H9 (cell line): Measurements from ENCODE around the gene BANP. TPM values are rescaled to one million over a fixed set of nuclear protein-coding genes. Genes with fewer than 3 reads are reported as not detected.

ENCODE experiments used
- DNase-seq: peaks from one replicate; pipeline ENCODE4 v3.0.0-alpha.2; 2017
- H2AFZ ChIP-seq: one replicate; pipeline ENCODE4 v1.6.1; 2013; ENCODE audit warnings: mild to moderate bottlenecking, low read length, control low read depth, moderate library complexity
- H2AK5ac ChIP-seq: 2 replicates; pipeline ENCODE4 v1.6.1; 2013; ENCODE audit warnings: low read length, control low read depth, mixed read lengths; ENCODE audit not compliant: insufficient read length
- H2BK120ac ChIP-seq: one replicate; pipeline ENCODE4 v1.6.1; 2013; ENCODE audit warnings: low read depth, mild to moderate bottlenecking, low read length, control low read depth, inconsistent platforms; ENCODE audit not compliant: poor library complexity, severe bottlenecking
- H2BK12ac ChIP-seq: 2 replicates; pipeline ENCODE4 v1.6.1; 2013; ENCODE audit warnings: low read length, control low read depth, mixed read lengths, low read depth; ENCODE audit not compliant: insufficient read length
- H2BK15ac ChIP-seq: 2 replicates; pipeline ENCODE4 v1.6.1; 2013; ENCODE audit warnings: low read depth, low read length, control low read depth
- H2BK20ac ChIP-seq: one replicate; pipeline ENCODE4 v1.6.1; 2013; ENCODE audit warnings: low read depth, mild to moderate bottlenecking, low read length, control low read depth, inconsistent platforms; ENCODE audit not compliant: poor library complexity, severe bottlenecking
- H2BK5ac ChIP-seq: 2 replicates; pipeline ENCODE4 v1.6.1; 2013; ENCODE audit warnings: low read length, control low read depth, mixed read lengths; ENCODE audit not compliant: insufficient read length
- H3K14ac ChIP-seq: 2 replicates; pipeline ENCODE4 v1.6.1; 2013; ENCODE audit warnings: low read length, control low read depth; ENCODE audit not compliant: insufficient read depth
- H3K18ac ChIP-seq: 2 replicates; pipeline ENCODE4 v1.6.1; 2013; ENCODE audit warnings: low read depth, mild to moderate bottlenecking, mixed read lengths, low read length, control low read depth; ENCODE audit not compliant: insufficient read length
- H3K23ac ChIP-seq: 2 replicates; pipeline ENCODE4 v1.6.1; 2013; ENCODE audit warnings: low read length, control low read depth, mixed read lengths, low read depth; ENCODE audit not compliant: insufficient read length
- H3K23me2 ChIP-seq: 2 replicates; pipeline ENCODE4 v1.6.1; 2013; ENCODE audit warnings: low read depth, mild to moderate bottlenecking, mixed read lengths, low read length, control low read depth; ENCODE audit not compliant: insufficient read length, poor library complexity, severe bottlenecking
- H3K27ac ChIP-seq: 2 replicates; pipeline ENCODE4 v1.5.1; 2013; ENCODE audit warnings: low read length, control low read depth, mixed read lengths, low read depth; ENCODE audit not compliant: insufficient read length
- H3K27me3 ChIP-seq: 2 replicates; pipeline ENCODE4 v1.6.1; 2013; ENCODE audit warnings: low read length, control low read depth, inconsistent platforms; ENCODE audit not compliant: insufficient read depth
- H3K4ac ChIP-seq: 2 replicates; pipeline ENCODE4 v1.6.1; 2013; ENCODE audit warnings: low read depth, mild to moderate bottlenecking, control low read depth, inconsistent platforms, low read length, moderate library complexity
- H3K4me1 ChIP-seq: 2 replicates; pipeline ENCODE4 v1.6.1; 2013; ENCODE audit warnings: low read length, control low read depth, inconsistent platforms; ENCODE audit not compliant: insufficient read depth
- H3K4me2 ChIP-seq: 2 replicates; pipeline ENCODE4 v1.6.1; 2013; ENCODE audit warnings: low read length, control low read depth, mixed read lengths; ENCODE audit not compliant: insufficient read length, insufficient read depth
- H3K56ac ChIP-seq: 2 replicates; pipeline ENCODE4 v1.6.1; 2013; ENCODE audit warnings: low read depth, mild to moderate bottlenecking, mixed read lengths, low read length, control low read depth; ENCODE audit not compliant: insufficient read length
- H3K79me1 ChIP-seq: 2 replicates; pipeline ENCODE4 v1.6.1; 2013; ENCODE audit warnings: low read depth, mild to moderate bottlenecking, moderate library complexity, low read length, control low read depth, inconsistent platforms; ENCODE audit not compliant: insufficient read depth, poor library complexity, severe bottlenecking
- H3K79me2 ChIP-seq: 2 replicates; pipeline ENCODE4 v1.6.1; 2013; ENCODE audit warnings: low read length, control low read depth, inconsistent platforms; ENCODE audit not compliant: insufficient read depth
- H3K9ac ChIP-seq: 2 replicates; pipeline ENCODE4 v1.6.1; 2013; ENCODE audit warnings: low read length, control low read depth, mixed read lengths; ENCODE audit not compliant: insufficient read length; ENCODE audit errors: extremely low read depth
- H3K9me3 ChIP-seq: one replicate; pipeline ENCODE4 v1.6.1; 2013; ENCODE audit warnings: low read depth, low read length, inconsistent platforms; ENCODE audit not compliant: control insufficient read depth
- H3T11ph ChIP-seq: one replicate; pipeline ENCODE4 v1.6.1; 2013; ENCODE audit warnings: mild to moderate bottlenecking, low read length, control low read depth, inconsistent platforms
- H4K20me1 ChIP-seq: one replicate; pipeline ENCODE4 v1.6.1; 2013; ENCODE audit not compliant: control insufficient read depth, insufficient read length, insufficient read depth
- H4K5ac ChIP-seq: 2 replicates; pipeline ENCODE4 v1.6.1; 2013; ENCODE audit warnings: low read depth, mild to moderate bottlenecking, mixed read lengths, low read length, control low read depth; ENCODE audit not compliant: insufficient read length
- H4K8ac ChIP-seq: replicated peaks from 2 replicates; pipeline ENCODE4 v1.6.1; 2013; ENCODE audit warnings: low read length, control low read depth, mixed read lengths, low read depth; ENCODE audit not compliant: insufficient read length
- H4K91ac ChIP-seq: 2 replicates; pipeline ENCODE4 v1.6.1; 2013; ENCODE audit warnings: low read depth, mild to moderate bottlenecking, moderate library complexity, mixed read lengths, low read length, control low read depth; ENCODE audit not compliant: insufficient read length
- H3K27ac Mint-ChIP-seq, 3 experiments: 2 replicates in 2 of 3; 3 replicates in 1 of 3; pipeline ENCODE4 v1.8.0; 2020 to 2021; ENCODE audit warnings: mixed read lengths in 3 of 3, mild to moderate bottlenecking in 1 of 3, moderate library complexity in 1 of 3
- H3K27me3 Mint-ChIP-seq: 2 replicates; pipeline ENCODE4 v1.8.0; 2021; ENCODE audit warnings: low read depth, mild to moderate bottlenecking, moderate library complexity, mixed read lengths
- H3K36me3 Mint-ChIP-seq, 3 experiments: 2 replicates in 2 of 3; 3 replicates in 1 of 3; pipeline ENCODE4 v1.8.0; 2020 to 2021; ENCODE audit warnings: low read depth in 3 of 3, mixed read lengths in 3 of 3; ENCODE audit not compliant: insufficient read depth in 1 of 3
- H3K4me1 Mint-ChIP-seq, 2 experiments: 2 replicates each; pipeline ENCODE4 v1.8.0; 2020; ENCODE audit warnings: mixed read lengths in 2 of 2
- H3K4me3 Mint-ChIP-seq, 2 experiments: 2 replicates in 1 of 2; 3 replicates in 1 of 2; pipeline ENCODE4 v1.8.0; 2020 to 2021; ENCODE audit warnings: mild to moderate bottlenecking in 2 of 2, mixed read lengths in 2 of 2, moderate library complexity in 1 of 2
- H3K9me3 Mint-ChIP-seq, 2 experiments: 2 replicates in 1 of 2; 3 replicates in 1 of 2; pipeline ENCODE4 v1.8.0; 2020; ENCODE audit warnings: mild to moderate bottlenecking in 2 of 2, mixed read lengths in 2 of 2, moderate library complexity in 1 of 2
- CTCF ChIP-seq: fragments of 200-600 bp; sonication (generic); conservative IDR thresholded peaks from 3 replicates; pipeline ENCODE4 v1.8.0; 2021; ENCODE audit warnings: antibody characterized with exemption, mild to moderate bottlenecking
- WGBS: extraction: QIAGEN DNeasy Blood & Tissue Kit; methylation state at CpG from one replicate; pipeline ENCODE4 v1.1.7; 2013; ENCODE audit warnings: missing lambda C conversion rate, low lambda C conversion rate, mixed read lengths; ENCODE audit not compliant: insufficient read length; ENCODE audit errors: extremely low coverage; 5-methylcytosine and 5-hydroxymethylcytosine counted together
- total RNA-seq: library from RNA; stranded (reverse); gene quantifications from 2 replicates; pipeline ENCODE4 v1.2.1, GENCODE V29; 2021

The BANP gene
- total RNA-seq, 1 experiment from 2014 or later = 24.9 TPM

GRCh38 chr16:88058817-88059216, 107.6 kb downstream of the BANP start:
- Histone ChIP-seq H4K5ac (no peak overlapping the region), H3K9ac (no peak overlapping the region), H3K4me1 (no peaks in the 10 kb centered on the region), H3K79me1 (no peaks in the 10 kb centered on the region), H3K79me2 (no peaks in the 10 kb centered on the region; the same call in 1 of the 2 replicates), H3K18ac (no peak overlapping the region), H2BK20ac (no peak overlapping the region), H3K4me2 (no peak overlapping the region), H3K56ac (no peak overlapping the region), H2AFZ (no peak overlapping the region), H2AK5ac (no peak overlapping the region), H4K8ac (no peak overlapping the region), H3T11ph (no peak overlapping the region), H3K14ac (no peak overlapping the region), H4K91ac (no peak overlapping the region), H3K23me2 (no peaks in the 10 kb centered on the region), H4K20me1 (no peaks in the 10 kb centered on the region), H2BK5ac (no peak overlapping the region), H2BK120ac (no peak overlapping the region), H3K23ac (no peak overlapping the region), H2BK12ac (no peak overlapping the region), H2BK15ac (no peak overlapping the region), H3K27me3 (no peaks in the 10 kb centered on the region), H3K27ac (no peak overlapping the region), H3K9me3 (no peaks in the 10 kb centered on the region), H3K4ac (no peak overlapping the region)
- Mint-ChIP-seq H3K4me1 (peaks cover 8 to 12% of the 10 kb centered on the region in 2 experiments; a peak in 2 of 4 replicates), H3K36me3 (peaks cover 2 to 19% (median 8%) of the 10 kb centered on the region in 3 experiments; a peak in 6 of 7 replicates), H3K4me3 (no peak overlapping the region), H3K27ac (0 out of 7 replicates have a peak overlapping the region, but pooled peaks of 1 of the 3 experiments have one; percentile 47), H3K9me3 (no peaks in the 10 kb centered on the region; a peak in 1 of 5 replicates), H3K27me3 (no peaks in the 10 kb centered on the region)
- no peak for TF ChIP-seq CTCF
- no CpG with 5 or more reads among the region's 12 CpGs for WGBS
- no peak for DNase-seq
